MM.1S (cell line): ENCODE data around the gene EIF2S3.

Experiments used
- DNase-seq: peaks from one replicate; pipeline ENCODE4 v3.0.0-alpha.2; 2015
- H2AFZ ChIP-seq: fragments of 300-600 bp; sonication (generic); 2 replicates; pipeline ENCODE4 v1.6.0; 2016; ENCODE audit warnings: antibody characterized with exemption, low read length
- H3F3A ChIP-seq: fragments of 300-600 bp; sonication (generic); 2 replicates; pipeline ENCODE4 v1.6.1; 2016; ENCODE audit warnings: mild to moderate bottlenecking, antibody characterized with exemption, low read length, moderate library complexity, mixed read lengths; ENCODE audit not compliant: insufficient read depth
- H3K27ac ChIP-seq: fragments of 300-600 bp; sonication (generic); 2 replicates; pipeline ENCODE4 v1.5.1; 2016; ENCODE audit warnings: mild to moderate bottlenecking, low read length
- H3K27me3 ChIP-seq: fragments of 300-600 bp; sonication (generic); replicated peaks from 2 replicates; pipeline ENCODE4 v1.6.0; 2016; ENCODE audit warnings: low read length; ENCODE audit not compliant: insufficient read depth
- H3K36me3 ChIP-seq: fragments of 300-600 bp; sonication (generic); replicated peaks from 2 replicates; pipeline ENCODE4 v1.6.1; 2016; ENCODE audit warnings: mild to moderate bottlenecking, low read length, mixed read lengths; ENCODE audit not compliant: insufficient read depth
- H3K4me1 ChIP-seq: fragments of 300-600 bp; sonication (generic); 2 replicates; pipeline ENCODE4 v1.6.1; 2016; ENCODE audit warnings: low read length, mixed read lengths
- H3K4me2 ChIP-seq: fragments of 300-600 bp; sonication (generic); 2 replicates; pipeline ENCODE4 v1.6.0; 2016; ENCODE audit warnings: low read depth, low read length
- H3K4me3 ChIP-seq: fragments of 300-600 bp; sonication (generic); 2 replicates; pipeline ENCODE4 v1.5.1; 2016; ENCODE audit warnings: low read length, mixed read lengths
- H3K79me2 ChIP-seq: fragments of 300-600 bp; sonication (generic); 2 replicates; pipeline ENCODE4 v1.6.1; 2016; ENCODE audit warnings: mixed run types, low read length, mixed read lengths
- H3K9ac ChIP-seq: fragments of 300-600 bp; sonication (generic); 2 replicates; pipeline ENCODE4 v1.6.1; 2016; ENCODE audit warnings: low read length, mixed read lengths
- H3K9me2 ChIP-seq: fragments of 300-600 bp; sonication (generic); replicated peaks from 2 replicates; pipeline ENCODE4 v1.6.1; 2016; ENCODE audit warnings: mild to moderate bottlenecking, low read length, mixed read lengths; ENCODE audit not compliant: insufficient read depth
- H3K9me3 ChIP-seq: fragments of 300-600 bp; sonication (generic); replicated peaks from 2 replicates; pipeline ENCODE4 v1.6.1; 2016; ENCODE audit warnings: mild to moderate bottlenecking, low read length, mixed read lengths; ENCODE audit not compliant: insufficient read depth
- H4K20me1 ChIP-seq: fragments of 300-600 bp; sonication (generic); 2 replicates; pipeline ENCODE4 v1.6.1; 2016; ENCODE audit warnings: mild to moderate bottlenecking, low read length, moderate library complexity, mixed read lengths; ENCODE audit not compliant: insufficient read depth
- CTCF ChIP-seq: fragments of 300-600 bp; sonication (generic); IDR thresholded peaks from 2 replicates; pipeline ENCODE4 v1.5.1; 2016; ENCODE audit warnings: antibody characterized with exemption, low read length, mixed read lengths
- EZH2 ChIP-seq: fragments of 300-600 bp; sonication (generic); optimal IDR thresholded peaks from 2 replicates; pipeline ENCODE3; 2017; ENCODE audit warnings: low read depth, mild to moderate bottlenecking, antibody characterized with exemption, low read length, mixed read lengths
- EZH2phosphoT487 ChIP-seq: fragments of 300-600 bp; sonication (generic); IDR thresholded peaks from 2 replicates; pipeline ENCODE4 v1.6.1; 2018; ENCODE audit warnings: antibody characterized with exemption, low read length

The EIF2S3 gene

GRCh38 chrX:24025741-24026403, 28.9 kb upstream of the EIF2S3 start:
- Histone ChIP-seq H3K9me2 (no peaks in the 10 kb centered on the region), H3K27ac (peak overlapping the region; percentile 69; the same call in 1 of the 2 replicates), H3K79me2 (peaks cover 37% of the 10 kb centered on the region), H4K20me1 (no peaks in the 10 kb centered on the region), H3K9me3 (no peaks in the 10 kb centered on the region), H3K36me3 (no peaks in the 10 kb centered on the region), H3K4me1 (no peaks in the 10 kb centered on the region), H3K9ac (peak overlapping the region; percentile 87), H3K4me3 (peak overlapping the region; percentile 74), H3K27me3 (no peaks in the 10 kb centered on the region), H3F3A (no peaks in the 10 kb centered on the region), H3K4me2 (peak overlapping the region; percentile 60), H2AFZ (peak overlapping the region; percentile 78)
- DNase-seq = no peak
- TF ChIP-seq CTCF = no peak
- TF ChIP-seq EZH2 = no peak
- TF ChIP-seq EZH2phosphoT487 = no peak

DNA sequence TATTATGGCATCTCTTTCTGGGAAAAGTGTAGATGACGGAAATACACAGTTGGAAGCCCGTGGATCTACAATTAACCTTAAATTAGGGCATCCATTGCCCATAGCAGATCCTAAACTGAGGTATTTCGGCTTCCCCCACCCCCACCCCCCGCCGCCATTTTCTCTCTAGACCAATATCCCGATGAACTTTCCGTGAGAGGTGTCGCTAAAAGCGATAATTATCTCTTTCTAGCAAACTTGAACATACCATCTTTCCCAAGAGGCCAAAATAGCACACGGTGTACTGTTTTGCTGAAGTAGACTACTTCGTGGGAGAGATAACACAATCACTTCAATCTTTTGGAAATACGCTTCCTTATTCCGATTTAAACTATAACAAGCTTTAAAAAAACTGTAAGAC, 28.3 kb upstream of the EIF2S3 start:
- no peaks in the 10 kb centered on the region for H3K27me3 ChIP-seq
- H3K4me1 ChIP-seq = no peaks in the 10 kb centered on the region
- no peak overlapping the region for H2AFZ ChIP-seq
- TF ChIP-seq EZH2 = no peak
- TF ChIP-seq CTCF = no peak
- TF ChIP-seq EZH2phosphoT487 = no peak
- DNase-seq = no peak
- H4K20me1 ChIP-seq = no peaks in the 10 kb centered on the region
- H3K79me2 ChIP-seq = peaks cover 31% of the 10 kb centered on the region
- H3K9me2 ChIP-seq = no peaks in the 10 kb centered on the region
- H3K9me3 ChIP-seq = no peaks in the 10 kb centered on the region
- no peak overlapping the region for H3K9ac ChIP-seq
- no peak overlapping the region; the same call in 1 of the 2 replicates for H3K4me2 ChIP-seq
- H3F3A ChIP-seq = no peaks in the 10 kb centered on the region
- no peak overlapping the region for H3K4me3 ChIP-seq
- H3K36me3 ChIP-seq = no peaks in the 10 kb centered on the region
- H3K27ac ChIP-seq = no peak overlapping the region

DNA sequence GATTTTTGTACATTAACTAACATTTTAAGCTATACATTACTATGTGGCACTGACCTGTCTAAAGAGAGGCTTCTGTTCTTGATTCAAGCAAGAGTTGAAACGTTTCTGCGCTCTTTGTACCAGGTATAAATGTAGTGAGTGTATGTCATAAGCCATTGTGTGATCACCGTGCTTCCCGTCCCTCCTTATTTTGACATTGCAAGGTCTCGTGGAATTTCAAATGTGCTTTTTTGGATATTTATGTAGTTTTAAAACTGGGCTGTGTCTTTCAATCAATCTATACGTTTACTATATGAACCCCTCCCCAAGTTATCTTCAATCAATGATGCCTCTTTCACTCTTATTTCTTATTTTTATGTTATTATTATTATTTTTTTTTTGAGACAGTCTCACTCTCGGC, 27.7 kb upstream of the EIF2S3 start, which contains the start of gene KLHL15:
Gene KLHL15, minus strand, starts transcription at position 101 of the 400 bp plus-strand sequence. CDS start 20,493 bp downstream, outside the sequence.
- Histone ChIP-seq H3K36me3 (no peaks in the 10 kb centered on the region), H3K9me3 (no peaks in the 10 kb centered on the region), H3K27ac (peak within 1 kb of the TSS; percentile 69; the same call in 1 of the 2 replicates), H3K9ac (peak within 1 kb of the TSS; percentile 87; the same call in 1 of the 2 replicates), H3K79me2 (peaks cover 26% of the 10 kb centered on the region), H4K20me1 (no peaks in the 10 kb centered on the region), H3K4me2 (peak within 1 kb of the TSS; percentile 60), H3K27me3 (no peaks in the 10 kb centered on the region), H3K4me1 (no peaks in the 10 kb centered on the region), H3K4me3 (peak within 1 kb of the TSS; percentile 74), H2AFZ (peak within 1 kb of the TSS; percentile 78), H3F3A (no peaks in the 10 kb centered on the region), H3K9me2 (no peaks in the 10 kb centered on the region)
- TF ChIP-seq EZH2 = no peak
- no peak for TF ChIP-seq CTCF
- TF ChIP-seq EZH2phosphoT487 = no peak
- no peak for DNase-seq
